Left hindlimb (tissue), 1 donor: ENCODE measurements around the gene MIS18BP1.
"Not testable (repeated sequence)": the region's sequence is repeated elsewhere in the genome, so short reads cannot be mapped to it uniquely, and the experiment has no call there.

Source experiments
- DNase-seq: peaks from one replicate; pipeline ENCODE4 v3.0.0-alpha.2; 2018

MIS18BP1 gene

GRCh38 chr14:45242706-45243105, 10.3 kb downstream of the MIS18BP1 start:
- no peak for DNase-seq

GRCh38 chr14:45238988-45239387, 14.0 kb downstream of the MIS18BP1 start:
- no peak for DNase-seq

- no peak for DNase-seq
Observed at GRCh38 chr14:45227566-45227965, 25.4 kb downstream of the MIS18BP1 start.

GRCh38 chr14:45222485-45223262, 30.3 kb downstream of the MIS18BP1 start:
- DNase-seq = no peak

- not testable (repeated sequence) for DNase-seq
Observed at GRCh38 chr14:45214341-45214740, 38.7 kb downstream of the MIS18BP1 start.

GRCh38 chr14:45213716-45214115, 39.3 kb downstream of the MIS18BP1 start:
- not testable (repeated sequence) for DNase-seq

- DNase-seq = no peak
Observed at GRCh38 chr14:45212231-45212630, 40.8 kb downstream of the MIS18BP1 start.

- DNase-seq = no peak
Observed at GRCh38 chr14:45211295-45211694, 41.7 kb downstream of the MIS18BP1 start.

GRCh38 chr14:45210159-45210558, 42.8 kb downstream of the MIS18BP1 start:
- DNase-seq = no peak

GRCh38 chr14:45204241-45204640, 48.8 kb downstream of the MIS18BP1 start:
- DNase-seq = no peak

- DNase-seq = no peak
Observed at GRCh38 chr14:45201905-45202304, 51.1 kb downstream of the MIS18BP1 start.

GRCh38 chr14:45199230-45199629, 53.8 kb downstream of the MIS18BP1 start:
- no peak for DNase-seq

- DNase-seq = no peak
Observed at GRCh38 chr14:45198551-45198950, 54.5 kb downstream of the MIS18BP1 start.

- DNase-seq = no peak
Observed at GRCh38 chr14:45194964-45195363, 58.0 kb downstream of the MIS18BP1 start.

- no peak for DNase-seq
Observed at GRCh38 chr14:45185100-45185814, 67.7 kb downstream of the MIS18BP1 start.

GRCh38 chr14:45181806-45182205, 71.2 kb downstream of the MIS18BP1 start:
- no peak for DNase-seq

GRCh38 chr14:45181329-45181728, 71.7 kb downstream of the MIS18BP1 start:
- DNase-seq = no peak

- no peak for DNase-seq
Observed at GRCh38 chr14:45177076-45177475, 75.9 kb downstream of the MIS18BP1 start.

- DNase-seq = no peak
Observed at GRCh38 chr14:45169906-45170305, 83.1 kb downstream of the MIS18BP1 start.

- no peak for DNase-seq
Observed at GRCh38 chr14:45156067-45156466, 96.9 kb downstream of the MIS18BP1 start.
